Mesothelial cell of epicardium (in vitro differentiated cells): ENCODE data around the gene NFKBIA. TPM values are rescaled to one million over a fixed set of nuclear protein-coding genes. Genes with fewer than 3 reads are reported as not detected.
"Not testable (repeated sequence)": the region's sequence is repeated elsewhere in the genome, so short reads cannot be mapped to it uniquely, and the experiment has no call there.

Source experiments
- DNase-seq, 2 experiments: peaks; one replicate each; pipeline ENCODE4 v3.0.0; 2021; ENCODE audit warnings: low spot score in 2 of 2; ENCODE audit not compliant: unreplicated experiment in 2 of 2
- H3K27ac Mint-ChIP-seq: 2 replicates; pipeline ENCODE4 v1.8.0; 2021; ENCODE audit warnings: mixed read lengths
- H3K27me3 Mint-ChIP-seq: 2 replicates; pipeline ENCODE4 v1.8.0; 2021; ENCODE audit warnings: low read depth, mixed read lengths
- H3K36me3 Mint-ChIP-seq: 2 replicates; pipeline ENCODE4 v1.8.0; 2021; ENCODE audit warnings: mixed read lengths
- H3K4me1 Mint-ChIP-seq: 2 replicates; pipeline ENCODE4 v1.8.0; 2021; ENCODE audit warnings: mixed read lengths
- H3K4me3 Mint-ChIP-seq: 2 replicates; pipeline ENCODE4 v1.8.0; 2021; ENCODE audit warnings: mild to moderate bottlenecking, moderate library complexity, mixed read lengths
- H3K9me3 Mint-ChIP-seq: 2 replicates; pipeline ENCODE4 v1.8.0; 2021; ENCODE audit warnings: mixed read lengths
- total RNA-seq: library from RNA; stranded (reverse); gene quantifications from 3 replicates; pipeline ENCODE4 v1.2.1, GENCODE V29; 2021
- TF ChIP-seq, protein P1 (sequence below): fragments of 200-600 bp; sonication (generic); IDR thresholded peaks from one replicate; pipeline ENCODE4 v1.5.0; 2021; ENCODE audit warnings: antibody characterized with exemption; ENCODE audit not compliant: unreplicated experiment

Gene NFKBIA
- total RNA-seq, 1 donor from 2014 or later, result 196 TPM

GRCh38 chr14:35383569-35384454, 20.7 kb downstream of the NFKBIA start:
- no peaks in the 10 kb centered on the region for H3K27me3 Mint-ChIP-seq
- no peak for DNase-seq
- no peaks in the 10 kb centered on the region for H3K36me3 Mint-ChIP-seq
- peaks cover 24% of the 10 kb centered on the region for H3K4me1 Mint-ChIP-seq
- TF ChIP-seq, protein P1, sequence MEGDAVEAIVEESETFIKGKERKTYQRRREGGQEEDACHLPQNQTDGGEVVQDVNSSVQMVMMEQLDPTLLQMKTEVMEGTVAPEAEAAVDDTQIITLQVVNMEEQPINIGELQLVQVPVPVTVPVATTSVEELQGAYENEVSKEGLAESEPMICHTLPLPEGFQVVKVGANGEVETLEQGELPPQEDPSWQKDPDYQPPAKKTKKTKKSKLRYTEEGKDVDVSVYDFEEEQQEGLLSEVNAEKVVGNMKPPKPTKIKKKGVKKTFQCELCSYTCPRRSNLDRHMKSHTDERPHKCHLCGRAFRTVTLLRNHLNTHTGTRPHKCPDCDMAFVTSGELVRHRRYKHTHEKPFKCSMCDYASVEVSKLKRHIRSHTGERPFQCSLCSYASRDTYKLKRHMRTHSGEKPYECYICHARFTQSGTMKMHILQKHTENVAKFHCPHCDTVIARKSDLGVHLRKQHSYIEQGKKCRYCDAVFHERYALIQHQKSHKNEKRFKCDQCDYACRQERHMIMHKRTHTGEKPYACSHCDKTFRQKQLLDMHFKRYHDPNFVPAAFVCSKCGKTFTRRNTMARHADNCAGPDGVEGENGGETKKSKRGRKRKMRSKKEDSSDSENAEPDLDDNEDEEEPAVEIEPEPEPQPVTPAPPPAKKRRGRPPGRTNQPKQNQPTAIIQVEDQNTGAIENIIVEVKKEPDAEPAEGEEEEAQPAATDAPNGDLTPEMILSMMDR, result no peak
- H3K9me3 Mint-ChIP-seq, result no peaks in the 10 kb centered on the region
- H3K4me3 Mint-ChIP-seq, result no peak overlapping the region
- H3K27ac Mint-ChIP-seq, result peak overlapping the region; percentile 72

GRCh38 chr14:35380794-35381193, 23.8 kb downstream of the NFKBIA start:
- TF ChIP-seq, protein P1, result no peak
- no peaks in the 10 kb centered on the region for H3K9me3 Mint-ChIP-seq
- H3K36me3 Mint-ChIP-seq, result no peaks in the 10 kb centered on the region
- H3K4me1 Mint-ChIP-seq, result peaks cover 18% of the 10 kb centered on the region
- H3K4me3 Mint-ChIP-seq, result no peak overlapping the region
- no peaks in the 10 kb centered on the region for H3K27me3 Mint-ChIP-seq
- no peak for DNase-seq
- no peak overlapping the region for H3K27ac Mint-ChIP-seq

GRCh38 chr14:35379234-35379933, 25.2 kb downstream of the NFKBIA start:
- not testable (repeated sequence) for H3K36me3 Mint-ChIP-seq, H3K4me3 Mint-ChIP-seq, H3K9me3 Mint-ChIP-seq, H3K27ac Mint-ChIP-seq, DNase-seq, H3K4me1 Mint-ChIP-seq, H3K27me3 Mint-ChIP-seq

- peaks cover 2% of the 10 kb centered on the region for H3K4me1 Mint-ChIP-seq
Observed at GRCh38 chr14:35378425-35379233, 25.9 kb downstream of the NFKBIA start.

DNA sequence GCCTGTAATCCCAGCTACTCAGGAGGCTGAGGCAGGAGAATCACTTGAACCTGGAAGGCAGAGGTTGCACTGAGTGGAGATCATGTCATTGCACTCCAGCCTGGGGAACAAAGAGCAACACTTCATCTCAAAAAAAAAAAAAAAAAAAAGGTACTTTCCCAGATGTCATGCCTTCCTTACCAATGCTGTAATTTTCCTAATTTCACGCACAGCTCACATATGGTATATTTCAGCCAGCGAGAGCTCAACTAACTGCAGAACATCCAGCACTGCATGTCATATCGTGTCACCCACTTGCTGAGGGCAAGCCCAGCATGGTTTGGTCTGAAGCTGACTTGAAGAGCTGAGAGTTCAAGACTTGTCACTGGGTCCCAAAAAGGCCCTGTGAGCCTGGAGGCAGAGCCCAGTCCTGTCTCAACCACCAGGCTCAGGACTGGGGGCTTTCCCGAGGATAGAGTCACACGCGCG, 29.0 kb downstream of the NFKBIA start:
- DNase-seq, result no peak
- TF ChIP-seq, protein P1, result no peak
- H3K4me3 Mint-ChIP-seq, result no peak overlapping the region
- H3K9me3 Mint-ChIP-seq, result peaks cover 8% of the 10 kb centered on the region
- H3K4me1 Mint-ChIP-seq, result no peaks in the 10 kb centered on the region
- no peaks in the 10 kb centered on the region for H3K36me3 Mint-ChIP-seq
- peak overlapping the region; percentile 28 for H3K27ac Mint-ChIP-seq
- no peaks in the 10 kb centered on the region for H3K27me3 Mint-ChIP-seq

More at GRCh38 chr14:35378425-35379233, 25.9 kb downstream of the NFKBIA start:
- Mint-ChIP-seq H3K9me3 (no peaks in the 10 kb centered on the region), H3K36me3 (no peaks in the 10 kb centered on the region), H3K27me3 (no peaks in the 10 kb centered on the region), H3K27ac (no peak overlapping the region), H3K4me3 (no peak overlapping the region)
- no peak for DNase-seq
- TF ChIP-seq, protein P1, result no peak
